HL-60 (cell line): ENCODE measurements around the gene CNNM3.

Experiments used
- DNase-seq, 2 experiments: peaks; one replicate each; pipeline ENCODE4 v3.0.0-alpha.2; 2010 to 2020; ENCODE audit warnings: low read depth in 1 of 2, low spot score in 1 of 2
- H3K27ac ChIP-seq: fragments of 250-450 bp; sonication (Bioruptor Pico); replicated peaks from 2 replicates; pipeline ENCODE4 v1.5.1; 2020; ENCODE audit warnings: mild to moderate bottlenecking, moderate library complexity
- H3K27me3 ChIP-seq: fragments of 250-450 bp; sonication (Bioruptor Pico); 2 replicates; pipeline ENCODE4 v1.5.1; 2021; ENCODE audit warnings: mild to moderate bottlenecking, moderate library complexity; ENCODE audit not compliant: insufficient read depth, poor library complexity, severe bottlenecking
- H3K4me3 ChIP-seq: replicated peaks from 2 replicates; pipeline ENCODE4 v1.5.1; 2011; ENCODE audit warnings: mild to moderate bottlenecking, control low read depth, low read length; ENCODE audit not compliant: insufficient read depth
- GABPA ChIP-seq: IDR thresholded peaks from 2 replicates; pipeline ENCODE4 v1.6.1; 2012; ENCODE audit warnings: low read depth
- POLR2AphosphoS5 ChIP-seq: IDR thresholded peaks from 2 replicates; pipeline ENCODE4 v1.6.1; 2012; ENCODE audit warnings: low read depth
- SPI1 ChIP-seq: IDR thresholded peaks from 2 replicates; pipeline ENCODE4 v1.6.1; 2012; ENCODE audit warnings: low read depth, mild to moderate bottlenecking, borderline replicate concordance
- TF ChIP-seq, protein P1 (sequence below): IDR thresholded peaks from 2 replicates; pipeline ENCODE4 v1.6.1; 2012; ENCODE audit warnings: low read depth; ENCODE audit not compliant: insufficient replicate concordance
- TF ChIP-seq, protein P2 (sequence below): IDR thresholded peaks from one replicate; pipeline ENCODE4 v1.5.1; 2011; ENCODE audit warnings: low read length, control low read depth, inconsistent platforms; ENCODE audit not compliant: insufficient read depth

Gene CNNM3

DNA sequence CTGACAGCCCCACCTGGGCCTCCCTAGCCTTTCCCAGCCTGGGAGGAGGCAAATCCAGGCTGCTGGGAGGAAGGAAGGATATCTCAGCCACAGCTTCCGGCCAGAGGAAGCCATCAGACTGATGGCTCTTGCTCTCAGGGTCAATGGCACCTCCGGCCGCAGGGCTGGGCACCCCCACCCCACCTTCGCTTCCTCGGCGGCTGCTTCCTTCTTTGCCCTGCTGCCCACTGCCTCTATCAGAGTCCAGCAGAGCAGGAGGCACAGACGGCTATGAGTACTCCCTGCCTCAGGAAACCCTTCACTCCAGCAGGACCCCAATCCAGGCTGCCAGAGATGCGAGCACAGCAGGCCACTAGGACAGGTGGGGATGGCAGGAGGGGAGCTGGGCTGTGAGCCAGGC is 50.5 kb downstream of the CNNM3 start:
- Histone ChIP-seq H3K27me3 (peaks cover 16% of the 10 kb centered on the region), H3K27ac (no peak overlapping the region), H3K4me3 (no peak overlapping the region)
- no peak for DNase-seq
- TF ChIP-seq, protein P1, sequence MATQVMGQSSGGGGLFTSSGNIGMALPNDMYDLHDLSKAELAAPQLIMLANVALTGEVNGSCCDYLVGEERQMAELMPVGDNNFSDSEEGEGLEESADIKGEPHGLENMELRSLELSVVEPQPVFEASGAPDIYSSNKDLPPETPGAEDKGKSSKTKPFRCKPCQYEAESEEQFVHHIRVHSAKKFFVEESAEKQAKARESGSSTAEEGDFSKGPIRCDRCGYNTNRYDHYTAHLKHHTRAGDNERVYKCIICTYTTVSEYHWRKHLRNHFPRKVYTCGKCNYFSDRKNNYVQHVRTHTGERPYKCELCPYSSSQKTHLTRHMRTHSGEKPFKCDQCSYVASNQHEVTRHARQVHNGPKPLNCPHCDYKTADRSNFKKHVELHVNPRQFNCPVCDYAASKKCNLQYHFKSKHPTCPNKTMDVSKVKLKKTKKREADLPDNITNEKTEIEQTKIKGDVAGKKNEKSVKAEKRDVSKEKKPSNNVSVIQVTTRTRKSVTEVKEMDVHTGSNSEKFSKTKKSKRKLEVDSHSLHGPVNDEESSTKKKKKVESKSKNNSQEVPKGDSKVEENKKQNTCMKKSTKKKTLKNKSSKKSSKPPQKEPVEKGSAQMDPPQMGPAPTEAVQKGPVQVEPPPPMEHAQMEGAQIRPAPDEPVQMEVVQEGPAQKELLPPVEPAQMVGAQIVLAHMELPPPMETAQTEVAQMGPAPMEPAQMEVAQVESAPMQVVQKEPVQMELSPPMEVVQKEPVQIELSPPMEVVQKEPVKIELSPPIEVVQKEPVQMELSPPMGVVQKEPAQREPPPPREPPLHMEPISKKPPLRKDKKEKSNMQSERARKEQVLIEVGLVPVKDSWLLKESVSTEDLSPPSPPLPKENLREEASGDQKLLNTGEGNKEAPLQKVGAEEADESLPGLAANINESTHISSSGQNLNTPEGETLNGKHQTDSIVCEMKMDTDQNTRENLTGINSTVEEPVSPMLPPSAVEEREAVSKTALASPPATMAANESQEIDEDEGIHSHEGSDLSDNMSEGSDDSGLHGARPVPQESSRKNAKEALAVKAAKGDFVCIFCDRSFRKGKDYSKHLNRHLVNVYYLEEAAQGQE = no peak

DNA sequence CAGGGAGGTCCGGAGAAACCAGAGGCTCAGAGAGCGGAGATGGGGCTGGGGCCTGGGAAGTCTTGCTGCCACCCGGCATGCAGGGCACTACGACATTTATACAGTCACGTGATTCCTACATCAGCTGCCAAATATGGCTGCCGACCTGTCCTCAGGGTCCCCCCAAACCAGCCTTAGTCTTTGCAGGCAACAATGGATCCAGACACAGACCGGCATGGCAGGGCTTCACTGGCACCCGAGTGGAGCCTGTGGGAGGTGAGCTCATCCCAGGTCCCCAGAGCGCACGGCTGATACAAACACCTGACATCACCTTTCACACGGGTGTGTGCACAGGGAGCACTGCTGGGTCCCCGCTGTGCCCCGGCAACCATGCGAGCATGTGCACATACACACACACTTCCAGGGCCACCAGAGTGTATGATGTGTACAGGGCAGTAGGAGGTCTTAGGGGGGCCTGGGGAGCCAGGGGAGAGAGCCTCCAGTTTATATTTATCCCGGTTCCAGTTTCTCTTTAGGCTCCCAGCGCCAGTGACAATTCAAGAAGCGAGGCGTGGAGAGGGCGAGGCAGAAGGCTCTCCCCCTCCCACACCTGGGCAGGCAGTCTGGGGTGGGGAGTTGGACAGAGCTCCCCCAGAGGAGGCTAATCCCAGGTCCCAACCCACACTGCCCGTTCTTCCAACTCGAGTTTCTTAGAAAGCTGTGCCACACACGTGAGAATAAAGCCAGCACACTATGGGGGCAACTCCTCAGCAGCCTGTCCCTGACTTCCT is 51.1 kb downstream of the CNNM3 start:
- TF ChIP-seq SPI1 (no peak), GABPA (no peak), POLR2AphosphoS5 (no peak)
- TF ChIP-seq, protein P1 = no peak
- TF ChIP-seq, protein P2, sequence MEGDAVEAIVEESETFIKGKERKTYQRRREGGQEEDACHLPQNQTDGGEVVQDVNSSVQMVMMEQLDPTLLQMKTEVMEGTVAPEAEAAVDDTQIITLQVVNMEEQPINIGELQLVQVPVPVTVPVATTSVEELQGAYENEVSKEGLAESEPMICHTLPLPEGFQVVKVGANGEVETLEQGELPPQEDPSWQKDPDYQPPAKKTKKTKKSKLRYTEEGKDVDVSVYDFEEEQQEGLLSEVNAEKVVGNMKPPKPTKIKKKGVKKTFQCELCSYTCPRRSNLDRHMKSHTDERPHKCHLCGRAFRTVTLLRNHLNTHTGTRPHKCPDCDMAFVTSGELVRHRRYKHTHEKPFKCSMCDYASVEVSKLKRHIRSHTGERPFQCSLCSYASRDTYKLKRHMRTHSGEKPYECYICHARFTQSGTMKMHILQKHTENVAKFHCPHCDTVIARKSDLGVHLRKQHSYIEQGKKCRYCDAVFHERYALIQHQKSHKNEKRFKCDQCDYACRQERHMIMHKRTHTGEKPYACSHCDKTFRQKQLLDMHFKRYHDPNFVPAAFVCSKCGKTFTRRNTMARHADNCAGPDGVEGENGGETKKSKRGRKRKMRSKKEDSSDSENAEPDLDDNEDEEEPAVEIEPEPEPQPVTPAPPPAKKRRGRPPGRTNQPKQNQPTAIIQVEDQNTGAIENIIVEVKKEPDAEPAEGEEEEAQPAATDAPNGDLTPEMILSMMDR = no peak
- no peak overlapping the region for H3K27ac ChIP-seq
- DNase-seq = no peak
- H3K4me3 ChIP-seq = no peak overlapping the region
- peaks cover 17% of the 10 kb centered on the region for H3K27me3 ChIP-seq

DNA sequence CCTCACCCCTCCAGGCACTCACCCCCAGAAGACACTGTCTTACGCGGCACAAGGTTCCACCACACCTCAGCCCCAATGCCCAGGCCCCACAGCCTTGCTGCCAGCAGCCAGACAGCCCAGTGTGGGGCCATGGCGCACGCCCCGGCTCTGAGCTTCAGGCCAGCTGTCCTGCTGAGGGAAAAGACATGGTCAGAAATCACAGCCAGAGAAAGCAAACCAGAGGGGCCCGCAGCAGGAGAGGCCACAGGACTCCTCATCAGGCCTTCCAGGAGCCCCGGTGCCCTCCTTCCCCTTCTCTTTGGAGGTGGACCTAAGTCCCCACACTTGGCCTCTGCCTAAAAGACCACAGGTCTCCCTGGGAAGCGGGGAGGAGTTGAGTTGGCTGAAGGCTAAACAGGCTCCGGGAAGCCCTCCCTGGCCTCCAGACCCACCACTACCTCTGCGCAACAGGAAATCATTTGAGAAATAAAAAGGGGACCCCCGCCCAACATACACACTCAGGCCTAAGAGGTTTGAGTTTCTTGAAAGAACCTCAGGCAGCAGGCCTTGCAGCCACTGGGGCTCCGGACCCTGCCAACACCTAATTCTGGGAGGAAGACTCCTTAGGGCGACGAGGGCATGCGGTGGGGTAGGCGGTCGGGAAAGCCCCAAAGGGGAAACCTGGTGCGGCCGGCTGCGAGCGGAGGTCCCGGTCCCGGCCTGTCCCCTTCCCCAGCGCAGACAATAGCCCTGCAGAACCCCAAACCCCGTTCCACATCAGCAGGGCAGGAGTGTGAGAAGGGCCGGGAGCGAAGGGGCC is 51.9 kb downstream of the CNNM3 start:
- no peak for DNase-seq

More for the DNA sequence above, 51.9 kb downstream of the CNNM3 start:
- Histone ChIP-seq H3K4me3 (peak overlapping the region; percentile 61), H3K27me3 (peaks cover 21% of the 10 kb centered on the region), H3K27ac (peak overlapping the region; percentile 20)
- TF ChIP-seq POLR2AphosphoS5 = no peak
- TF ChIP-seq SPI1 = no peak
- TF ChIP-seq, protein P1 = no peak
- TF ChIP-seq, protein P2 = no peak
- TF ChIP-seq GABPA = no peak
